Measurements from ENCODE around the gene C1QTNF1. TPM values are rescaled to one million over a fixed set of nuclear protein-coding genes. Genes with fewer than 3 reads are reported as not detected.

Gene C1QTNF1
- total RNA-seq, 6 experiments from 2014 or later, result 8.0 to 15.0 (median 8.6) TPM

- no peak overlapping the region for H3K4me3 Mint-ChIP-seq
- no peaks in the 10 kb centered on the region for H3K9me3 Mint-ChIP-seq
- H3K27me3 Mint-ChIP-seq (ENCODE audit: insufficient read depth), result no peaks in the 10 kb centered on the region; the same call in none of the 2 replicates
- no peak for DNase-seq
- H3K36me3 Mint-ChIP-seq (ENCODE audit: low read depth), result peaks cover 3% of the 10 kb centered on the region; the same call in 1 of the 2 replicates
- no peak overlapping the region for H3K27ac Mint-ChIP-seq
- H3K4me1 Mint-ChIP-seq (ENCODE audit: low read depth), result peaks cover 11% of the 10 kb centered on the region
- no peak for TF ChIP-seq CTCF (IDR thresholded peaks at IDR 0.05)
Observed at GRCh38 chr17:79078476-79079190, 54.7 kb downstream of the C1QTNF1 start.

- peaks cover 3% of the 10 kb centered on the region; the same call in 1 of the 2 replicates for H3K36me3 Mint-ChIP-seq (ENCODE audit: low read depth)
- H3K9me3 Mint-ChIP-seq, result no peaks in the 10 kb centered on the region
- no peak for TF ChIP-seq CTCF (IDR thresholded peaks at IDR 0.05)
- no peak overlapping the region for H3K27ac Mint-ChIP-seq
- H3K4me1 Mint-ChIP-seq (ENCODE audit: low read depth), result peaks cover 11% of the 10 kb centered on the region
- no peak overlapping the region for H3K4me3 Mint-ChIP-seq
- DNase-seq, result no peak
- H3K27me3 Mint-ChIP-seq (ENCODE audit: insufficient read depth), result no peaks in the 10 kb centered on the region; the same call in none of the 2 replicates
Observed at GRCh38 chr17:79079421-79080200, 55.6 kb downstream of the C1QTNF1 start.

GRCh38 chr17:79080349-79080748, 56.4 kb downstream of the C1QTNF1 start:
- no peaks in the 10 kb centered on the region; the same call in none of the 2 replicates for H3K27me3 Mint-ChIP-seq (ENCODE audit: insufficient read depth)
- peaks cover 3% of the 10 kb centered on the region; the same call in 1 of the 2 replicates for H3K36me3 Mint-ChIP-seq (ENCODE audit: low read depth)
- no peaks in the 10 kb centered on the region for H3K9me3 Mint-ChIP-seq
- H3K4me3 Mint-ChIP-seq, result no peak overlapping the region
- TF ChIP-seq CTCF (IDR thresholded peaks at IDR 0.05), result no peak
- DNase-seq, result no peak
- H3K27ac Mint-ChIP-seq, result no peak overlapping the region
- H3K4me1 Mint-ChIP-seq (ENCODE audit: low read depth), result peaks cover 8% of the 10 kb centered on the region

DNA sequence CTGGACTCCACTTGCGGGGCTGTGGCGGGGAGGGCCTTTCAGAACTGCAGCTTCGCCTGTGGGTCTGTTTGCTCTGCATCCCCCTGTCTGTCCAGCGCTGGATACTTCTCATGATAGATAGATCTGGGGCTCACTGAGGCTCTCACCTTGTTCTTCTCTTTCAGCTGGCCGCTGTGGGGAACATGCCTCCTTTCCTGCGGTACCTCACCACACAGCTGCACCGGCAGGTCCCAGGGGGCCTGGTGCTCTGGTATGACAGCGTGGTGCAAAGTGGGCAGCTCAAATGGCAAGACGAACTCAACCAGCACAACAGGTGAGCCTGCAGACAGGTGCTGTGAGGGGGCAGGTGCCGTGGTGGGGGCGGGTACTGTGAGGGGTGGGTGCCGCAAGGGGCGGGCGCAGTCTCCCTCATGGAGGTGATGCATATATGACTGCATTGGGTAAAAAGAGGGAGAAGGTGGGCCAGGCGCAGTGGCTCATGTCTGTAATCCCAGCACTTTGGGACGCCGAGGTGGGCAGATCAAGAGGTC, 56.9 kb downstream of the C1QTNF1 start:
- H3K4me3 Mint-ChIP-seq, result no peak overlapping the region
- peaks cover 4% of the 10 kb centered on the region for H3K4me1 Mint-ChIP-seq (ENCODE audit: low read depth)
- H3K27ac Mint-ChIP-seq, result no peak overlapping the region
- no peak for DNase-seq
- no peaks in the 10 kb centered on the region for H3K9me3 Mint-ChIP-seq
- peaks cover 3% of the 10 kb centered on the region; the same call in 1 of the 2 replicates for H3K36me3 Mint-ChIP-seq (ENCODE audit: low read depth)
- H3K27me3 Mint-ChIP-seq (ENCODE audit: insufficient read depth), result no peaks in the 10 kb centered on the region; the same call in none of the 2 replicates
- no peak for TF ChIP-seq CTCF (IDR thresholded peaks at IDR 0.05)

GRCh38 chr17:79081571-79082276, 57.8 kb downstream of the C1QTNF1 start:
- Mint-ChIP-seq H3K9me3 (no peaks in the 10 kb centered on the region), H3K4me3 (no peak overlapping the region), H3K27ac (no peak overlapping the region), H3K27me3 (ENCODE audit: insufficient read depth) (no peaks in the 10 kb centered on the region; the same call in none of the 2 replicates), H3K4me1 (ENCODE audit: low read depth) (no peaks in the 10 kb centered on the region), H3K36me3 (ENCODE audit: low read depth) (peaks cover 3% of the 10 kb centered on the region; the same call in 1 of the 2 replicates)
- no peak for TF ChIP-seq CTCF (IDR thresholded peaks at IDR 0.05)
- no peak for DNase-seq

Measured in HFFc6 (cell line).